ENCODE results near the gene TGIF2LY. TPM values are rescaled to one million over a fixed set of nuclear protein-coding genes. Genes with fewer than 3 reads are reported as not detected.
"Not testable (repeated sequence)": the region's sequence is repeated elsewhere in the genome, so short reads cannot be mapped to it uniquely, and the experiment has no call there.

The TGIF2LY gene
- not detected for total RNA-seq

DNA sequence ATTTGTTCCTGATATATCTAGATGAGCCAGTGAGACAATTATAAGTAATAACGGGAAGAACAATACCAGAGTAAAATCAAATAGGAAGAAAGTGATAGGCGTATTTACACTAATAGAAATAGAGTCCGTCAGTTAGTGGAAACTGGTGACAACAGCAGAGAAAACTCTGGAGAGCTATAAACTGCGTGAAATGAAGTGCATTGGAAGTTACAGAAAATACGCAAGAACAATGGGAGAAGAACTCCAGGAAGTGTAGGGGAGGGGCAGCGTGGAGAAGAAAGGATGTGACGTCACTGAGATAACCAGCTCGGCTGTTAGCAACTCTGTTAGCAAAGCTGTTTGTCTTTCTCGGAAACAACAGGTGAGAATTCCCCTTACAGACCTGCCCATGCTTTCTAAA, at the start of gene TGIF2LY:
TSS of gene TGIF2LY (plus strand) at position 301 of the 400 bp plus-strand sequence. CDS start 178 bp downstream, outside the sequence.
- H3K4me1 Mint-ChIP-seq; H3K27ac Mint-ChIP-seq; DNase-seq; ATAC-seq; CTCF ChIA-PET; H3K9me3 Mint-ChIP-seq (ENCODE audit: low read depth); H3K4me3 Mint-ChIP-seq; H3K36me3 Mint-ChIP-seq (ENCODE audit: low read depth); intact Hi-C loops (cut with DNase I, micrococcal nuclease); POLR2A ChIA-PET; H3K27me3 Mint-ChIP-seq: not testable (repeated sequence)
